HEK293 (cell line): ENCODE results near the gene CD151.

Experiments
- BCL11A ChIP-seq: fragments of 450-650 bp; formaldehyde crosslinking; IDR thresholded peaks from 2 replicates; pipeline ENCODE4 v1.5.1; 2016; ENCODE audit warnings: low read depth, missing biosample characterization, missing genetic modification characterization
- FEZF1 ChIP-seq: fragments of 450-650 bp; formaldehyde crosslinking; IDR thresholded peaks from 2 replicates; pipeline ENCODE4 v1.5.1; 2016; ENCODE audit warnings: missing biosample characterization, missing genetic modification characterization
- GLI2 ChIP-seq: fragments of 450-650 bp; formaldehyde crosslinking; IDR thresholded peaks from 2 replicates; pipeline ENCODE4; 2017; ENCODE audit warnings: missing biosample characterization, missing genetic modification characterization, low read depth, borderline replicate concordance
- GLI4 ChIP-seq: fragments of 450-650 bp; formaldehyde crosslinking; IDR thresholded peaks from 2 replicates; pipeline ENCODE4 v1.5.1; 2016; ENCODE audit warnings: missing biosample characterization, missing genetic modification characterization
- GLIS1 ChIP-seq: fragments of 450-650 bp; formaldehyde crosslinking; IDR thresholded peaks from 2 replicates; pipeline ENCODE4 v1.5.1; 2016; ENCODE audit warnings: missing biosample characterization, missing genetic modification characterization
- KLF10 ChIP-seq: fragments of 450-650 bp; IDR thresholded peaks from 2 replicates; pipeline ENCODE4 v1.5.1; 2018; ENCODE audit warnings: missing biosample characterization, mild to moderate bottlenecking, missing genetic modification characterization
- KLF16 ChIP-seq: fragments of 450-650 bp; formaldehyde crosslinking; IDR thresholded peaks from 2 replicates; pipeline ENCODE4 v1.5.1; 2017; ENCODE audit warnings: missing biosample characterization, missing genetic modification characterization
- KLF8 ChIP-seq: fragments of 450-650 bp; formaldehyde crosslinking; IDR thresholded peaks from 2 replicates; pipeline ENCODE4 v1.5.1; 2016; ENCODE audit warnings: missing biosample characterization, missing genetic modification characterization
- RBAK ChIP-seq: fragments of 450-650 bp; formaldehyde crosslinking; IDR thresholded peaks from 2 replicates; pipeline ENCODE4 v1.5.1; 2016; ENCODE audit warnings: missing biosample characterization, missing genetic modification characterization
- SALL2 ChIP-seq: fragments of 450-650 bp; formaldehyde crosslinking; IDR thresholded peaks from 2 replicates; pipeline ENCODE4 v1.5.0; 2017; ENCODE audit warnings: missing biosample characterization, mild to moderate bottlenecking, missing genetic modification characterization, borderline replicate concordance
- SP7 ChIP-seq: fragments of 450-650 bp; formaldehyde crosslinking; IDR thresholded peaks from 2 replicates; pipeline ENCODE4 v1.5.1; 2016; ENCODE audit warnings: missing biosample characterization, missing genetic modification characterization
- WT1 ChIP-seq: fragments of 450-650 bp; formaldehyde crosslinking; IDR thresholded peaks from 2 replicates; pipeline ENCODE4 v1.5.1; 2016; ENCODE audit warnings: missing biosample characterization, missing genetic modification characterization
- ZBTB17 ChIP-seq: fragments of 450-650 bp; formaldehyde crosslinking; IDR thresholded peaks from 2 replicates; pipeline ENCODE4 v1.5.1; 2016; ENCODE audit warnings: missing biosample characterization, missing genetic modification characterization
- ZBTB8A ChIP-seq: fragments of 450-650 bp; formaldehyde crosslinking; IDR thresholded peaks from 2 replicates; pipeline ENCODE4 v1.5.1; 2016; ENCODE audit warnings: missing biosample characterization, missing genetic modification characterization
- ZFHX2 ChIP-seq: fragments of 450-650 bp; formaldehyde crosslinking; conservative IDR thresholded peaks from 2 replicates; pipeline ENCODE4 v1.5.1; 2016; ENCODE audit warnings: missing biosample characterization, missing genetic modification characterization
- ZFP3 ChIP-seq: fragments of 450-650 bp; formaldehyde crosslinking; IDR thresholded peaks from 2 replicates; pipeline ENCODE4 v1.5.1; 2016; ENCODE audit warnings: low read depth, missing biosample characterization, missing genetic modification characterization
- ZNF112 ChIP-seq: fragments of 450-650 bp; formaldehyde crosslinking; IDR thresholded peaks from 2 replicates; pipeline ENCODE4 v1.5.0; 2017; ENCODE audit warnings: missing biosample characterization, missing genetic modification characterization
- ZNF140 ChIP-seq: fragments of 450-650 bp; formaldehyde crosslinking; IDR thresholded peaks from 2 replicates; pipeline ENCODE4 v1.5.1; 2016; ENCODE audit warnings: missing biosample characterization, missing genetic modification characterization
- ZNF157 ChIP-seq: fragments of 450-650 bp; formaldehyde crosslinking; IDR thresholded peaks from 2 replicates; pipeline ENCODE4 v1.5.1; 2016; ENCODE audit warnings: missing biosample characterization, missing genetic modification characterization
- ZNF174 ChIP-seq: fragments of 450-650 bp; formaldehyde crosslinking; IDR thresholded peaks from 2 replicates; pipeline ENCODE4 v1.5.0; 2017; ENCODE audit warnings: missing biosample characterization, mild to moderate bottlenecking, missing genetic modification characterization
- ZNF394 ChIP-seq: fragments of 450-650 bp; formaldehyde crosslinking; IDR thresholded peaks from 2 replicates; pipeline ENCODE4 v1.5.1; 2016; ENCODE audit warnings: missing biosample characterization, missing genetic modification characterization, mild to moderate bottlenecking, moderate library complexity, borderline replicate concordance
- ZNF560 ChIP-seq: fragments of 450-650 bp; formaldehyde crosslinking; IDR thresholded peaks from 2 replicates; pipeline ENCODE4 v1.5.1; 2017; ENCODE audit warnings: missing biosample characterization, missing genetic modification characterization, borderline replicate concordance
- ZNF571 ChIP-seq: fragments of 450-650 bp; formaldehyde crosslinking; IDR thresholded peaks from 2 replicates; pipeline ENCODE4 v1.5.0; 2017; ENCODE audit warnings: missing biosample characterization, missing genetic modification characterization
- ZNF596 ChIP-seq: fragments of 450-650 bp; IDR thresholded peaks from 2 replicates; pipeline ENCODE4 v1.5.0; 2018; ENCODE audit warnings: missing biosample characterization, mild to moderate bottlenecking, missing genetic modification characterization, moderate library complexity
- ZNF658 ChIP-seq: fragments of 450-650 bp; formaldehyde crosslinking; IDR thresholded peaks from 2 replicates; pipeline ENCODE4; 2016; ENCODE audit warnings: missing biosample characterization, missing genetic modification characterization
- ZNF701 ChIP-seq: fragments of 450-650 bp; formaldehyde crosslinking; IDR thresholded peaks from 2 replicates; pipeline ENCODE4 v1.5.1; 2016; ENCODE audit warnings: missing biosample characterization, missing genetic modification characterization
- ZNF707 ChIP-seq: fragments of 450-650 bp; formaldehyde crosslinking; IDR thresholded peaks from 2 replicates; pipeline ENCODE4 v1.5.1; 2016; ENCODE audit warnings: missing biosample characterization, missing genetic modification characterization
- ZNF776 ChIP-seq: fragments of 450-650 bp; formaldehyde crosslinking; IDR thresholded peaks from 2 replicates; pipeline ENCODE4 v1.5.0; 2017; ENCODE audit warnings: missing biosample characterization, missing genetic modification characterization, borderline replicate concordance
- ZNF791 ChIP-seq: fragments of 450-650 bp; formaldehyde crosslinking; IDR thresholded peaks from 2 replicates; pipeline ENCODE4 v1.5.1; 2016; ENCODE audit warnings: missing biosample characterization, missing genetic modification characterization
- ZNF843 ChIP-seq: fragments of 450-650 bp; formaldehyde crosslinking; IDR thresholded peaks from 2 replicates; pipeline ENCODE4 v1.5.1; 2016; ENCODE audit warnings: missing biosample characterization, missing genetic modification characterization
- ZXDB ChIP-seq: fragments of 450-650 bp; formaldehyde crosslinking; IDR thresholded peaks from 2 replicates; pipeline ENCODE4 v1.5.1; 2016; ENCODE audit warnings: missing biosample characterization, missing genetic modification characterization
- TF ChIP-seq, protein P1 (sequence below): fragments of 450-650 bp; formaldehyde crosslinking; IDR thresholded peaks from 2 replicates; pipeline ENCODE4 v1.5.1; 2017; ENCODE audit warnings: missing biosample characterization, missing genetic modification characterization
- TF ChIP-seq, protein P2 (sequence below): fragments of 450-650 bp; formaldehyde crosslinking; optimal IDR thresholded peaks from 2 replicates; pipeline ENCODE3; 2016; ENCODE audit warnings: missing biosample characterization, mild to moderate bottlenecking, missing genetic modification characterization
- TF ChIP-seq, protein P3 (sequence below): fragments of 450-650 bp; formaldehyde crosslinking; IDR thresholded peaks from 2 replicates; pipeline ENCODE4 v1.5.1; 2016; ENCODE audit warnings: missing biosample characterization, missing genetic modification characterization
- TF ChIP-seq, protein P4 (sequence below): fragments of 450-650 bp; formaldehyde crosslinking; IDR thresholded peaks from 2 replicates; pipeline ENCODE4 v1.5.1; 2016; ENCODE audit warnings: missing biosample characterization, missing genetic modification characterization

The CD151 gene

DNA sequence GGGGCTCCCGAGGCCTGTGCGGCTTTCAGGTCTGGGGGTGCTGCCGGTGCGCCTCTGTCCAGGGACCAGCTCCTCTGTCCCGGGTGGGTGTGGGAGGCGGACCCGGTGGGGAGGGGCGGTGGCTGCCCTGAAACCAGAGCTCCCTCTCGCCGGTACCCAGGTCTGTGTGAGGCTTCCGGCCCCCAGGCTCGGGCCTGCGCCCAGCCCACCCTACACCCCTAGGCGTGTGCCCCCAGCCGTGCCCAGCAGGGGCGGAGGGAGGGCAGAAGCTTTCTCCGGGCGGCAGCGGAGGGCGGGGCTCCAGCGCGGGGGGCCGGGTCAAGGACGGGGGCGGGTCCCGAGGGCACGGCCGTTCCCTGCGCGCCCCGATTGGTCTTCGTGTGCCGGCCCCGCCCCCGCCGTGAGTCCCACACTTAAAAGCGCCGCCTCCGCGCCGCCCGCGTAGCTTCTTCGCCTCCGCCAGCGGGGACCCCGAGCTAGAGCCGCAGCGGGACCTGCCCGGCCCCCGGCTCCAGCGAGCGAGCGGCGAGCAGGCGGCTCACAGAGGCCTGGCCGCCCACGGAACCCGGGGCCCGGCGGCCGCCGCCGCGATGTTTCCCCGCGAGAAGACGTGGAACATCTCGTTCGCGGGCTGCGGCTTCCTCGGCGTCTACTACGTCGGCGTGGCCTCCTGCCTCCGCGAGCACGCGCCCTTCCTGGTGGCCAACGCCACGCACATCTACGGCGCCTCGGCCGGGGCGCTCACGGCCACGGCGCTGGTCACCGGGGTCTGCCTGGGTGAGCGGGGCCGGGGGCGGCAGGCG lies 13.4 kb upstream of the CD151 start (continued):
- peak; percentile 55; the same call in 1 of the 2 replicates for TF ChIP-seq KLF8 (tag by site-specific recombination)
- TF ChIP-seq SALL2 (tag by site-specific recombination) = no peak
- no peak for TF ChIP-seq ZNF707
- no peak for TF ChIP-seq ZNF112 (tag by site-specific recombination)
- no peak for TF ChIP-seq ZNF140 (tag by site-specific recombination)
- TF ChIP-seq ZNF843 (tag by site-specific recombination) = no peak
- no peak for TF ChIP-seq RBAK (tag by site-specific recombination)
- TF ChIP-seq, protein P1, sequence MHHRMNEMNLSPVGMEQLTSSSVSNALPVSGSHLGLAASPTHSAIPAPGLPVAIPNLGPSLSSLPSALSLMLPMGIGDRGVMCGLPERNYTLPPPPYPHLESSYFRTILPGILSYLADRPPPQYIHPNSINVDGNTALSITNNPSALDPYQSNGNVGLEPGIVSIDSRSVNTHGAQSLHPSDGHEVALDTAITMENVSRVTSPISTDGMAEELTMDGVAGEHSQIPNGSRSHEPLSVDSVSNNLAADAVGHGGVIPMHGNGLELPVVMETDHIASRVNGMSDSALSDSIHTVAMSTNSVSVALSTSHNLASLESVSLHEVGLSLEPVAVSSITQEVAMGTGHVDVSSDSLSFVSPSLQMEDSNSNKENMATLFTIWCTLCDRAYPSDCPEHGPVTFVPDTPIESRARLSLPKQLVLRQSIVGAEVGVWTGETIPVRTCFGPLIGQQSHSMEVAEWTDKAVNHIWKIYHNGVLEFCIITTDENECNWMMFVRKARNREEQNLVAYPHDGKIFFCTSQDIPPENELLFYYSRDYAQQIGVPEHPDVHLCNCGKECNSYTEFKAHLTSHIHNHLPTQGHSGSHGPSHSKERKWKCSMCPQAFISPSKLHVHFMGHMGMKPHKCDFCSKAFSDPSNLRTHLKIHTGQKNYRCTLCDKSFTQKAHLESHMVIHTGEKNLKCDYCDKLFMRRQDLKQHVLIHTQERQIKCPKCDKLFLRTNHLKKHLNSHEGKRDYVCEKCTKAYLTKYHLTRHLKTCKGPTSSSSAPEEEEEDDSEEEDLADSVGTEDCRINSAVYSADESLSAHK (tag by site-specific recombination) = no peak
- no peak for TF ChIP-seq SP7
- TF ChIP-seq ZNF157 = no peak
- TF ChIP-seq, protein P2, sequence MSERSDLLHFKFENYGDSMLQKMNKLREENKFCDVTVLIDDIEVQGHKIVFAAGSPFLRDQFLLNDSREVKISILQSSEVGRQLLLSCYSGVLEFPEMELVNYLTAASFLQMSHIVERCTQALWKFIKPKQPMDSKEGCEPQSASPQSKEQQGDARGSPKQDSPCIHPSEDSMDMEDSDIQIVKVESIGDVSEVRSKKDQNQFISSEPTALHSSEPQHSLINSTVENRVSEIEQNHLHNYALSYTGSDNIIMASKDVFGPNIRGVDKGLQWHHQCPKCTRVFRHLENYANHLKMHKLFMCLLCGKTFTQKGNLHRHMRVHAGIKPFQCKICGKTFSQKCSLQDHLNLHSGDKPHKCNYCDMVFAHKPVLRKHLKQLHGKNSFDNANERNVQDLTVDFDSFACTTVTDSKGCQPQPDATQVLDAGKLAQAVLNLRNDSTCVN (tag by site-specific recombination) = peak; percentile 56
- TF ChIP-seq KLF10 (tag by site-specific recombination) = peak; percentile 97
- no peak for TF ChIP-seq ZNF596 (tag by site-specific recombination)
- no peak for TF ChIP-seq ZNF571 (tag by site-specific recombination)
- TF ChIP-seq ZNF560 (tag by site-specific recombination) = no peak
- no peak for TF ChIP-seq ZNF776
- no peak for TF ChIP-seq WT1 (tag by site-specific recombination)
- TF ChIP-seq ZNF658 = no peak
- TF ChIP-seq, protein P3, sequence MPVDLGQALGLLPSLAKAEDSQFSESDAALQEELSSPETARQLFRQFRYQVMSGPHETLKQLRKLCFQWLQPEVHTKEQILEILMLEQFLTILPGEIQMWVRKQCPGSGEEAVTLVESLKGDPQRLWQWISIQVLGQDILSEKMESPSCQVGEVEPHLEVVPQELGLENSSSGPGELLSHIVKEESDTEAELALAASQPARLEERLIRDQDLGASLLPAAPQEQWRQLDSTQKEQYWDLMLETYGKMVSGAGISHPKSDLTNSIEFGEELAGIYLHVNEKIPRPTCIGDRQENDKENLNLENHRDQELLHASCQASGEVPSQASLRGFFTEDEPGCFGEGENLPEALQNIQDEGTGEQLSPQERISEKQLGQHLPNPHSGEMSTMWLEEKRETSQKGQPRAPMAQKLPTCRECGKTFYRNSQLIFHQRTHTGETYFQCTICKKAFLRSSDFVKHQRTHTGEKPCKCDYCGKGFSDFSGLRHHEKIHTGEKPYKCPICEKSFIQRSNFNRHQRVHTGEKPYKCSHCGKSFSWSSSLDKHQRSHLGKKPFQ = no peak
- no peak for TF ChIP-seq GLI4 (tag by site-specific recombination)
- TF ChIP-seq ZBTB8A (tag by site-specific recombination) = peak; percentile 90
- peak; percentile 88 for TF ChIP-seq GLIS1 (tag by site-specific recombination)
- TF ChIP-seq ZFP3 = no peak
- no peak for TF ChIP-seq ZNF701 (tag by site-specific recombination)
- TF ChIP-seq FEZF1 (tag by site-specific recombination) = no peak
- TF ChIP-seq GLI2 (tag by site-specific recombination) = no peak
- peak; percentile 84 for TF ChIP-seq ZFHX2
- TF ChIP-seq ZXDB (tag by site-specific recombination) = no peak
- TF ChIP-seq BCL11A (tag by site-specific recombination) = no peak
- TF ChIP-seq, protein P4, sequence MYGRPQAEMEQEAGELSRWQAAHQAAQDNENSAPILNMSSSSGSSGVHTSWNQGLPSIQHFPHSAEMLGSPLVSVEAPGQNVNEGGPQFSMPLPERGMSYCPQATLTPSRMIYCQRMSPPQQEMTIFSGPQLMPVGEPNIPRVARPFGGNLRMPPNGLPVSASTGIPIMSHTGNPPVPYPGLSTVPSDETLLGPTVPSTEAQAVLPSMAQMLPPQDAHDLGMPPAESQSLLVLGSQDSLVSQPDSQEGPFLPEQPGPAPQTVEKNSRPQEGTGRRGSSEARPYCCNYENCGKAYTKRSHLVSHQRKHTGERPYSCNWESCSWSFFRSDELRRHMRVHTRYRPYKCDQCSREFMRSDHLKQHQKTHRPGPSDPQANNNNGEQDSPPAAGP (tag by site-specific recombination) = no peak
- TF ChIP-seq ZNF174 (tag by site-specific recombination) = no peak
- TF ChIP-seq ZNF791 (tag by site-specific recombination) = no peak
- 0 out of 2 replicates have a peak, but pooled peaks have one; percentile 34 for TF ChIP-seq KLF16 (tag by site-specific recombination)
- TF ChIP-seq ZNF394 (tag by site-specific recombination) = no peak
- TF ChIP-seq ZBTB17 (tag by site-specific recombination) = no peak
